Endothelial cell of umbilical vein (primary cell): ENCODE data around the gene FSTL4. TPM values are rescaled to one million over a fixed set of nuclear protein-coding genes. Genes with fewer than 3 reads are reported as not detected.

Source experiments
- BruUV-seq: library from RNA; stranded (reverse); fragments of 400-500 nt; replicated peaks from 2 replicates; lab custom pipeline; 2021; lab: Mats Ljungman, UMichigan
- CTCF ChIA-PET: fragments of 300-600, 350-600 bp; sonication (Branson Sonifier 250); formaldehyde crosslinking; loops from one replicate; lab custom pipeline; 2021; ENCODE audit warnings: antibody characterized with exemption, inconsistent platforms; lab: Charles Lee
- POLR2A ChIA-PET: fragments of 300-600, 350-600 bp; sonication (Branson Sonifier 250); formaldehyde crosslinking; loops from one replicate; lab custom pipeline; 2021; ENCODE audit warnings: antibody characterized with exemption, inconsistent platforms; lab: Charles Lee
- DNase-seq: peaks from one replicate; pipeline ENCODE4 v3.0.0-alpha.2; 2011; ENCODE audit warnings: low read depth, low spot score
- FAIRE-seq: peaks from 2 replicates; lab custom pipeline; 2011; peaks lifted over from hg19 to GRCh38; lab: Jason Lieb, UNC
- H2AFZ ChIP-seq: 2 replicates; pipeline ENCODE4 v1.6.0; 2012; ENCODE audit warnings: low read depth, low read length, control low read depth, inconsistent platforms
- H3K27ac ChIP-seq: 2 replicates; pipeline ENCODE4 v1.5.1; 2011; ENCODE audit warnings: low read depth, mild to moderate bottlenecking, control low read depth, low read length, moderate library complexity; ENCODE audit not compliant: insufficient read depth
- H3K27me3 ChIP-seq, 2 experiments: 2 replicates each; pipeline versions ENCODE4 v1.6.0 to v1.6.1; 2011; ENCODE audit warnings: low read length in 2 of 2, mixed read lengths in 1 of 2; ENCODE audit not compliant: control insufficient read depth in 2 of 2, insufficient read depth in 2 of 2
- H3K36me3 ChIP-seq, 2 experiments: 2 replicates in 1 of 2; 3 replicates in 1 of 2; pipeline ENCODE4 v1.5.1; 2011; ENCODE audit warnings: low read length in 2 of 2, mild to moderate bottlenecking in 1 of 2, moderate library complexity in 1 of 2; ENCODE audit not compliant: control insufficient read depth in 2 of 2, insufficient read depth in 2 of 2; ENCODE audit errors: extremely low read depth in 1 of 2
- H3K4me1 ChIP-seq: 3 replicates; pipeline ENCODE4 v1.5.1; 2011; ENCODE audit warnings: mild to moderate bottlenecking, low read length; ENCODE audit not compliant: control insufficient read depth, insufficient read depth; ENCODE audit errors: extremely low read depth
- H3K4me2 ChIP-seq: 2 replicates; pipeline ENCODE4 v1.6.1; 2011; ENCODE audit warnings: low read length, control low read depth, mixed read lengths; ENCODE audit not compliant: insufficient read depth
- H3K4me3 ChIP-seq, 3 experiments: fragments of 200-600 bp in 1 of 3; sonication (generic), shearing (Covaris generic) in 1 of 3; replicated peaks in 1 of 3; 2 replicates each; pipeline ENCODE4 v1.5.1; 2011 to 2016; ENCODE audit warnings: control low read depth in 3 of 3, low read length in 3 of 3, mild to moderate bottlenecking in 2 of 3, inconsistent platforms in 1 of 3, low read depth in 1 of 3, moderate library complexity in 1 of 3; ENCODE audit not compliant: insufficient read depth in 1 of 3
- H3K79me2 ChIP-seq: 2 replicates; pipeline ENCODE4 v1.6.0; 2012; ENCODE audit warnings: low read length, inconsistent platforms; ENCODE audit not compliant: control insufficient read depth, insufficient read depth
- H3K9ac ChIP-seq: replicated peaks from 2 replicates; pipeline ENCODE3; 2011; ENCODE audit warnings: low read length, control low read depth; ENCODE audit not compliant: insufficient read depth; ENCODE audit errors: extremely low read depth
- H3K9me1 ChIP-seq: replicated peaks from 3 replicates; pipeline ENCODE4 v1.6.0; 2011; ENCODE audit warnings: mild to moderate bottlenecking, low read length; ENCODE audit not compliant: control insufficient read depth, insufficient read depth; ENCODE audit errors: extremely low read depth
- H3K9me3 ChIP-seq: replicated peaks from 2 replicates; pipeline ENCODE4 v1.5.1; 2012; ENCODE audit warnings: low read length, inconsistent platforms; ENCODE audit not compliant: control insufficient read depth, insufficient read depth
- H4K20me1 ChIP-seq: replicated peaks from 2 replicates; pipeline ENCODE3; 2011; ENCODE audit warnings: mild to moderate bottlenecking, low read length; ENCODE audit not compliant: control insufficient read depth, insufficient read depth; ENCODE audit errors: extremely low read depth
- CTCF ChIP-seq, 2 donors: IDR thresholded peaks; 1 replicate in 1 of 2; 2 replicates in 1 of 2; pipeline ENCODE4 v1.5.1; 2011; ENCODE audit warnings: low read length in 2 of 2, mild to moderate bottlenecking in 2 of 2, moderate library complexity in 2 of 2, control low read depth in 1 of 2, inconsistent platforms in 1 of 2, low read depth in 1 of 2; ENCODE audit not compliant: insufficient read depth in 1 of 2; ENCODE audit errors: extremely low read depth in 1 of 2
- EZH2 ChIP-seq: IDR thresholded peaks from 2 replicates; pipeline ENCODE4 v1.6.1; 2012; ENCODE audit warnings: borderline replicate concordance, low read depth, mild to moderate bottlenecking, moderate library complexity, low read length, inconsistent platforms; ENCODE audit not compliant: severe bottlenecking
- FOS ChIP-seq: IDR thresholded peaks from 2 replicates; pipeline ENCODE4 v1.6.1; 2011; ENCODE audit warnings: mild to moderate bottlenecking, low read length, moderate library complexity, borderline replicate concordance; ENCODE audit not compliant: insufficient read depth
- GATA2 ChIP-seq: IDR thresholded peaks from 2 replicates; pipeline ENCODE4 v1.7.0; 2011; ENCODE audit warnings: low read depth, mild to moderate bottlenecking, moderate library complexity, mixed read lengths, low read length; ENCODE audit not compliant: insufficient read length, insufficient read depth
- JUN ChIP-seq: IDR thresholded peaks from 2 replicates; pipeline ENCODE4 v1.6.1; 2011; ENCODE audit warnings: borderline replicate concordance, low read depth; ENCODE audit not compliant: insufficient read length, insufficient read depth
- MAX ChIP-seq: IDR thresholded peaks from 2 replicates; pipeline ENCODE4 v1.6.1; 2011; ENCODE audit not compliant: insufficient read depth, insufficient read length
- MYC ChIP-seq: IDR thresholded peaks from one replicate; pipeline ENCODE4 v1.6.1; 2011; ENCODE audit warnings: mild to moderate bottlenecking, low read depth, low read length
- POLR2A ChIP-seq: IDR thresholded peaks from 2 replicates; pipeline ENCODE4 v1.6.1; 2012; ENCODE audit warnings: low read depth, mild to moderate bottlenecking, control low read depth, low read length
- POLR2AphosphoS5 ChIP-seq: IDR thresholded peaks from 2 replicates; pipeline ENCODE4 v1.6.1; 2012; ENCODE audit warnings: low read depth, mild to moderate bottlenecking, control low read depth, low read length, moderate library complexity; ENCODE audit not compliant: insufficient read depth
- dilution Hi-C: fragments of 300-500 bp; cut with MboI; formaldehyde crosslinking; loops from one replicate; pipeline ENCODE4 v1.15.0; 2019; ENCODE audit warnings: low sequenced_read_pairs; ENCODE audit not compliant: extremely low pct_ligation_motif_present
- intact Hi-C: fragments of 100-400 bp; cut with micrococcal nuclease; formaldehyde crosslinking; loops from one replicate; pipeline ENCODE4 v1.10.0; 2022
- polyA plus RNA-seq, 4 experiments: library from polyadenylated mRNA; depleted of rRNA in 3 of 4; stranded (reverse) in 3 of 4; unstranded in 1 of 4; fragments of >200 nt; gene quantifications; 2 replicates each; pipeline versions ENCODE4 v1.2.1 to v1.2.3, GENCODE V29; 2011 to 2012; ENCODE audit warnings: missing spikeins in 1 of 4
- total RNA-seq: library from RNA; stranded (reverse); gene quantifications from 2 replicates; pipeline ENCODE4 v1.2.3, GENCODE V29; 2021

The FSTL4 gene
- total and polyA plus RNA-seq, 2 donors (not counting 3 experiments of a cell fraction or from before 2014, with no cell fraction given) = 0.18 TPM; not detected in 1

DNA sequence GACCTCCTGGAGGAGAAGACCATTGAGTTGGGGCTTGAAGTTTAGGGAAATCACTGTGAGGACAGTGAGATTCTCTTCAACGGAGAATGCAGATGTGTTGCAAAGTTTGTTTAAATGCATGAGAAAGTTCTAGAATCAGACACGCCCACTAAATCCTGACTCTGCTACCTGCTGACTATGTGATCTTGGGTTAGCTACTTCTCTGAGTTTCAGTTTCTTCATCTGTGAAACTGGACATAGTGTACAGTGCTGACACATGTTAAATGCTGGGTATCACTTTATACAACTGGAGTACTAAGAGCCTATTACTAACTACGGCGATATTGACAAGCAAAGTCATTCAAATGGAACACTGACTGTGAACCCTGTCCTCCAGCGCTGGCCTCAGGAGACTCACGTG lies 305.1 kb downstream of the FSTL4 start:
- H3K79me2 ChIP-seq = no peaks in the 10 kb centered on the region
- CTCF ChIA-PET = no interaction called here
- H3K27me3 ChIP-seq = peaks cover 2% of the 10 kb centered on the region in 2 experiments

More for the DNA sequence above, 305.1 kb downstream of the FSTL4 start:
- Histone ChIP-seq H3K4me3 (no peak overlapping the region), H2AFZ (no peak overlapping the region), H3K4me1 (no peaks in the 10 kb centered on the region), H3K9me1 (no peaks in the 10 kb centered on the region), H3K4me2 (no peak overlapping the region), H3K9ac (no peak overlapping the region), H3K36me3 (no peaks in the 10 kb centered on the region), H3K9me3 (no peaks in the 10 kb centered on the region), H4K20me1 (no peaks in the 10 kb centered on the region), H3K27ac (no peak overlapping the region)
- dilution Hi-C loops = no loop called here
- POLR2A ChIA-PET = no interaction called here
- no peak for TF ChIP-seq GATA2
- TF ChIP-seq FOS = no peak
- no peak for TF ChIP-seq CTCF (IDR thresholded peaks at IDR 0.05; ENCODE audit: extremely low read depth in 1 of 2, insufficient read depth in 1 of 2, low read depth in 1 of 2, low read length in 2 of 2)
- no peak for TF ChIP-seq EZH2
- no peak for TF ChIP-seq POLR2AphosphoS5
- TF ChIP-seq POLR2A = no peak
- TF ChIP-seq MYC = no peak
- TF ChIP-seq JUN = no peak
- TF ChIP-seq MAX = no peak
- intact Hi-C loops = no loop called here
- no peak for FAIRE-seq
- no peak for DNase-seq
- BruUV-seq = no TSS peak
